Skin of body (tissue), 2 donors: ENCODE data around the gene SMYD5. TPM values are rescaled to one million over a fixed set of nuclear protein-coding genes. Genes with fewer than 3 reads are reported as not detected.

Source experiments
- DNase-seq: peaks from one replicate; lab custom pipeline; 2025; lab: John Stamatoyannopoulos, UW
- total RNA-seq: library from RNA; depleted of rRNA; stranded (reverse); fragments of >200 nt; gene quantifications from one replicate; pipeline ENCODE4 v1.2.3, GENCODE V29; 2014

The SMYD5 gene
- total RNA-seq, 1 donor from 2014 or later: 15.3 TPM

DNA sequence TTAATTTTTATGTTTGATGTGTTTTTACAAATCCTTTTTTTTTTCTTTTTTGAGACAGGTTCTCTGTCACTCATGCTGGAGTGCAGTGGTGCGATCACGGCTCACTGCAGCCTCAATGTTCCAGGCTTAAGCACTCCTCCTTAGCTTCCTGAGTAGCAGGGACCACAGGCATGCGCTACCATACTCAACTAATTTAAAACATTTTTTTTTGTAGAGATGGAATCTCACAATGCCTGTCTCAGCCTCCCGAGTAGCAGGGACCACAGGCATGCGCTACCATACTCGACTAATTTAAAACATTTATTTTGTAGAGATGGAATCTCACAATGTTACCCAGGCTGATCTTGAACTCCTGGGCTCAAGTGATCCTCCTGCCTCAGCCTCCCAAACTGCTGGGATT is 8.4 kb upstream of the SMYD5 start:
- DNase-seq: peak; percentile 55

DNA sequence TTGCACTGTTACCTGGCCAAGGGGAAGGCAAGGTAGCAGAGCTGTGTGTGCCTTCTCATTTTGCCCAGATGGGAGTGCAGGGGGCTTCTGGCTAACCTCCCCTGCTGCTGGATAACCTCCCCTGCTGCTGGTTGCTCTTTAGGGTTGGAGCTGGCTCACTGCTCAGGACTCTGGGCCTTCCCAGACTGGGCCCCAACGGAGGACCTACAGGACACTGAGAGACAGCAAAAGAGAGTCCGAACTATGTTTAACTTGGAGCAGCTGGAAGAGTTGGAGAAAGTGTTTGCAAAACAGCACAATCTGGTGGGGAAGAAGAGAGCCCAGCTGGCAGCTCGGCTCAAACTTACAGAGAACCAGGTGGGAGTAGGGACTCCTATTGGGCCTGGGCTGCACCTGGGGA is 5.8 kb upstream of the SMYD5 start:
- no peak for DNase-seq

- no peak for DNase-seq
Observed at GRCh38 chr2:73210019-73210418, 4.0 kb upstream of the SMYD5 start.

GRCh38 chr2:73210696-73211095 is 3.3 kb upstream of the SMYD5 start:
- DNase-seq: no peak

DNA sequence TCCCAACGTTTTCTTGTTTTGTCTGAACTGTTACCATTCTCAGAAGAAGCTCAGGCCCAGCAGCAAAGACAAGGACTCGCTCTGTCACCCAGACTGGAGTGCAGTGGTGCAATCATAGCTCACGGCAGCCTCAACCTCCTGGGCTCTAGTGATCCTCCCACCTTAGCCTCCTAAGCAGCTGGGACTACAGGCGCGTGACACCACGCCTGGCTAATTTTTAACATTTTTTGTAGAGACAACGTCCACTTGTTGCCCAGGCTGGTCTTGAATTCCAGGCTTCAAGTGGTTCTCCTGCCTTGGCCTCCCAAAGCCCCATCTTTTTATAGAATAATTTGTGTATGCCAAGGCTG is 2.0 kb upstream of the SMYD5 start:
- no peak for DNase-seq

DNA sequence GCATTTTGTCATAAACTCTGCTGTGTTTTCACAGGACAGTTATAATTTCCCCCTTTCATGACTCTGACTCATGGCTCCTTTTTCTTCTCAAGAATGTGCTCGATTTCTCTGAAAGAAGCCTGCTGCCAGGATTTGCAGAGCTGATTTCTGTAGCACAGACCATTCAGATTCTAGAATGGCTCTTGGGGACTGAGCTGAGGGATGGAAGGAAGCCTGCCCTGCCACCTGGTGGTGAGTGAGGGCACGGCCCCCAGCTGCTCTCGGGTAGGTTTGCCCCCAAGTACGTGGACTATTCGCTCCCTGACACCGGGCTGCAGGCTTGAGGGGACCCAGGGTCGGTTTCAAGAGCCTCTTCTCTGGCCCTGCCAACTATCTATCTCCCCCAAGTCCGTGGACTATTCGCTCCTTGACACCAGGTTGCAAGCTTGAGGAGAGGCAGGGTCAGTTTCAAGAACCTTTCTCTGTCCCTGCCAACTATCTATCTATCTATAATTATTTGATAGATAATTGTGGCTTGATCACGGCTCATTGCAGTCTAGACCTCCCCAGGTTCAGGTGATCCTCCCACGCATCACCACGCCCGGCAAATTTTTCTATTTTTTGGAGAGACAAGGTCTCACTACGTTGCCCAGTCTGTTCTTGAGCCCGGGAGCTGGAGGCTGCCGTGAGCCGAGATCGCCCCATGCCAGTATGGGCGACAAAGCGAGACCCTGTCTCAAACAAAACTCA is 1.4 kb upstream of the SMYD5 start:
- DNase-seq: peak; percentile 52

DNA sequence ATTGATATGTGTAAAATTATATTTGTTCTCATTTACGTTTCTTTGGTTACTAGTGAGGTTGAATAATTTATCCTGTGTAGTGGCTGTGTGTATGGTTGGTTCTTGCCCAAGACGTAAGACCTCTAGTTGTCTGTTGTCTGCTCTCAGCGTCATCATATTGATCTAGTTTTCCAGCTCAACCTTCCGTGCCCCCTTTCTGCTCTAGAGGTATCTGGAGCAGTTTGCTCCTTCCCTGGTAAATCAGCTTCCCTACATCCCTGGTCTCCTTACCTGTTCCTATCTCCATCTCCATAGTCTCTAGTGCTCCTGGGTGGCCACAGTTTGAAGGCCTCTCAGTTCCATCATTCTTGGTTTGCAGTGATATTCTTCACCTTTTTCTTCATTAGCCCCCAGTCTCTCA is 1.2 kb downstream of the SMYD5 start:
- no peak for DNase-seq

GRCh38 chr2:73217160-73217559 is 3.1 kb downstream of the SMYD5 start:
- no peak for DNase-seq

DNA sequence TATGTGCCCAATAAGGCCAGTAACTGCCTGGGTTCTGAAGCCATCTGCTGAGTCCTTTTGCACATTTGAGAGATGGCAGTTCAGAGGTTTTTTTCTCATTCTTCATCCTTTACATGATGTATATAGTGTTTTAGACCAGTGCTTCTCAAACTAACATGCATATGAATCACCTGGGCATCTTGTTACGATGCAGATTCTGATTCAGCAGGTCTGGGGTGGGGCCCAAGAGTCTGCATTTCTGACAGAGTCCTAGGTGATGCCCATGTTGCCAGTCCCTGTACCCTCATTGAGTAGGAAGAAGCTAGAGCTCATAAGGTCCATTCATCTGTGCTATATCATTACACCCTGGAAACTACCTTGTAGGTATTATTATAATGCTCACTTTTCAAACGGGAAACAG is 3.8 kb downstream of the SMYD5 start:
- no peak for DNase-seq

DNA sequence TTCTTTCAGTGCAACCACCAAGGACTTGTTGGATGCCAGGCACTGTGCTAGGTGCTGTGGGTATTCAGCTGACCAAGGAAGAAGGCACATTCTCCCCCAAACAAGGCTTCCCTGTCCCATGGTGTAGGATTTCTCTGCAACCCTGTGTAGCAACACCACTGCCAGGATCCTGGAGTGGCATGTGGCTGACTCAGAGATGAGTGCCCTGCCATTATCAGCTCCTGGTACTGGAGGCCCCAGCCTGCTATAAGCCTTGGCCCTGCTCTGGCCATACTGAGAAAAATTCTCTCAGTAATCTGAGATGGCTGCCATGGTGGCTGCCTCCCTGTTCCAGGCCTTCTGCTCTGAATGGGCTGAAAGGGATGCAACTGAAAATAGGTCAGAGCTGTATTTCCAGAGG is 4.3 kb downstream of the SMYD5 start:
- DNase-seq: no peak

GRCh38 chr2:73223821-73224220 is 9.8 kb downstream of the SMYD5 start:
- no peak for DNase-seq

GRCh38 chr2:73225513-73226360 is 11.7 kb downstream of the SMYD5 start:
- no peak for DNase-seq

- DNase-seq: no peak
Observed at GRCh38 chr2:73227086-73227485, 13.0 kb downstream of the SMYD5 start.

- no peak for DNase-seq
Observed at GRCh38 chr2:73228631-73229030, 14.6 kb downstream of the SMYD5 start.

GRCh38 chr2:73232403-73233153 is 18.5 kb downstream of the SMYD5 start:
- DNase-seq: peak; percentile 16

DNA sequence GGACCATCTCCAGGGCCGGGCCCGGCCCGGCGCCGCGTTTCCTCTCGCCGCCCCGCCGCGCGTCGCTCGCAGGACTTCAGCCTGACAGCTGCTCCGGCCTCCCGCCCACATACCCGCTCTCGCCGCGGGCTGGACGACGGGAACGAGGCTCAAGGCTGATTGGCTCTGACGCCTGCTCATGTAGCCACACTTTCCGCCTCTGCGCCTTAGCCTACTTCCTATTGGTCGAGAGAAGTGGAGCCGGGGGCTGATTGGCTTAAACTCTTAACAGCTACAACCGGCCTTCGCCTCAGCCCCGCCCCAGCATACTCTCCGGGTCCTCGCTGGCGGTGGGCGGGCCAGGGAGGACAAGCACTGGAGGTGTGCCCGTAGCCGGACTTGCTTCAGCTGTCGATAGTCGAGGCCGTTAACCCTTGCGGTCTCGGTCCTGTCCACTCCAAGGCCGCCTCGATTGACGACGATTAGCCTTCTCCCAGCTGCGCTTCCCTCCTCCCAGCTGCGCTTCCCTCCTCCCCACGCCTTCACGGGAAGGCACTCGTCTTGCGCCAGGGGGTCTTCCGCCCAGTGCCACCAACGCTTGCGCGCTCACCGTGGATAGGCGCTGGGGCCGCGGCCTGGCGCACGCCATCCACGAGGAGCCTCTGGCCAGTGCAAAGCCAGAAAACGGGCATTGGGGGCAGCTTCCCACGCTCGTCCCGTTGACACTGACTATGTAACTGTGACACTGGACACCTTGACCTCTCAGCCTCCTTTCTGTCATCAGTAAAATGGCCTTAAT is 19.3 kb downstream of the SMYD5 start, which contains the start of gene PRADC1:
TSS of gene PRADC1 (minus strand) at position 86 of the 778 bp plus-strand sequence. CDS start at position 7, 79 bp downstream.
- DNase-seq: peak; percentile 99

DNA sequence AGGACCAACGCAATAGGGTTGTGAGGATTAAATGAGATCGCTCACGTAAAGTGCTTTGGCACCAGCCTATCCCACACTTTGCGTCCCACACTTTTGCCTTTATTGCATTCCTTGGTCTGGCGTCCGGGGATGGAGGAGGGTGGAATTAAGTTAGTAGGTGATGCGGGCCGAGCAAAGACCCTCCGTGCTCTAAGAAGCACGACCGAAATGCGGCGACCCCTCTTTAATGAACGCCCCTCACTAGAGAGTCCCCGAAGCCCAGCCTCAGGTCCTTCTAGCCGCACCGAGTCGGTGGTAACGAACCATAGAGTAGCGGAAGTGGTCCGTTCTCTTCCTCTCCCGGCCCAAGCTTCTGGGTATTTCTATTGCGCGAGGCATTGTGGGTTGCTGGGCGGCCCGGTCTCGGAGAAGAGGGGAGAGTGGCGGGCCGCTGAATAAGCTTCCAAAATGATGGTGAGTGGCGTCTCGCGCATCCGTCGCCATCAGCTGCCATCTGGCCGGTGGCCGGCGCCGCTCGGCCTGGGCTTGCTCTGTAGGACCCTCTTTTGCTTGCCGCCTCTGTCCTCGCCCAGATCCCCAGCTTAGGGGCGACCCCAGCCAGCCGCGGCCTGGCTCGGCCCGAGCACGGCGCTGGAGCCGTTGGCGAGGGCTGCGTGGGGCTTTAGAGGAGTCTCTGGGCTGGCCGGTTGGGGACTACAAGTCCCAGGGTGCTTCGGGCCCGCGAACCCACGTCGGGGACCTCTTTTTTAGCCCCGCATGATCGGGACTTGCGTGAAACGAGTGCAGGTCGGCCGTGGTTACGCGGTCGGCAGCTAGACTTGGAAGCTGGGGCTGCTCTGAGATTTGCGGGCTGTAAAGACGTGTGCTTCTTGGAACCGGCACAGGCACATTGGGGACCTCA is 20.1 kb downstream of the SMYD5 start, which contains the start of gene CCT7:
TSS of gene CCT7 (plus strand) at position 377 of the 901 bp plus-strand sequence. CDS start at position 448, 71 bp downstream.
- DNase-seq: peak; percentile 91

DNA sequence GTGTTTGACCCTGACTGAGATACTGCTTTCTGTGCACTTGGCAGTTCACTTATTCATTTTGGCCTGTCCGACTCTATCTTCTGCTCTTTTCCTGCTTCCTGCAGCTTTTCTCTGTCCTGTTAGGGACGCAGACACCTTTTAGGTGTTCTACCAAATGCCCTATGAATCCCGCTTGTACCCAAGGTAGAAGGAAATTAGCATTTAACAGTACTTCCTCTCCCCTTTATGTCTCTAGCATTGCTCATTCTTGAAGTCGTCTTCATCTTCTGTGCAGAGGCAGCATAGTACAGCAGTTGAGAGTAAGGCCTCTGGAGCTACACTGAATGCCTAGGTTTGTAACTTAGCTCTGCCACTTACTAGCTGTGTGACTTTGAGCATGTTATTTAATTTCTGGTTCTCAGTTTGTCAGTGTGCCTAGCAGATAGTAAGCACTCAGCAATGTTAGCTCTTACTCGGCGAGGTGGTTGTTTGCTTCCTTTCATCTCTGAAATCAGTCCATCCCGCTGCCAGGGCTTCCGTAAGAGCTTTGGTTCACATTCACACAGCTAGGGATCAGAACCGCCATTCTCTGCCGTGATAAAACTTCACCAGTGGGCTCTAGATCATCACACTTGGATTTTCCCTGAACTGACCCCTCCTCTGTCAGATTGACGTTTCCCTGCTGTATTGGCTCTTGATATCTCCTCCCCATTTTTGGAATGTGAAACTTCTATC is 21.4 kb downstream of the SMYD5 start:
- no peak for DNase-seq

DNA sequence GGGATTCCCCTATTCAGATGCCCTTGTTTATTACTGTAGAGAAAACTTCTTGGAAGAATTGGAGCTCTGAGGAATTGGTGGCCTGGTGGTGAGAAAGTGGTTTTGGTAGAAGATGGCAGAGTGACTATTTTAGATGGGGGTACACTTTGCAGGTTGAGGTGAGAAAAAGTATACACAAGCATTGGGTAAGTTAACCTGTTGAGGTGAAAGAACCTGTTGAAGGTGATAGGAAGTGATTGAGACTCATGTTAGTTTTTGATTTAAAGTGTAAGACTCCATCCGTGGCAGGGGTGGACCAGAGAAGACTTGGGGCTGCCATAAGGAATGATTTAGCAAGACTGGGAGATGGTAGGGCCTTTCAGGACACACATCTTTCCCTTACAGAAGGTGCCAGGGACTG is 23.1 kb downstream of the SMYD5 start:
- no peak for DNase-seq
